ENCODE results near the gene RRP1B. TPM values are rescaled to one million over a fixed set of nuclear protein-coding genes. Genes with fewer than 3 reads are reported as not detected.

RRP1B gene
- total RNA-seq, 1 experiment from 2014 or later = 55.9 TPM

DNA sequence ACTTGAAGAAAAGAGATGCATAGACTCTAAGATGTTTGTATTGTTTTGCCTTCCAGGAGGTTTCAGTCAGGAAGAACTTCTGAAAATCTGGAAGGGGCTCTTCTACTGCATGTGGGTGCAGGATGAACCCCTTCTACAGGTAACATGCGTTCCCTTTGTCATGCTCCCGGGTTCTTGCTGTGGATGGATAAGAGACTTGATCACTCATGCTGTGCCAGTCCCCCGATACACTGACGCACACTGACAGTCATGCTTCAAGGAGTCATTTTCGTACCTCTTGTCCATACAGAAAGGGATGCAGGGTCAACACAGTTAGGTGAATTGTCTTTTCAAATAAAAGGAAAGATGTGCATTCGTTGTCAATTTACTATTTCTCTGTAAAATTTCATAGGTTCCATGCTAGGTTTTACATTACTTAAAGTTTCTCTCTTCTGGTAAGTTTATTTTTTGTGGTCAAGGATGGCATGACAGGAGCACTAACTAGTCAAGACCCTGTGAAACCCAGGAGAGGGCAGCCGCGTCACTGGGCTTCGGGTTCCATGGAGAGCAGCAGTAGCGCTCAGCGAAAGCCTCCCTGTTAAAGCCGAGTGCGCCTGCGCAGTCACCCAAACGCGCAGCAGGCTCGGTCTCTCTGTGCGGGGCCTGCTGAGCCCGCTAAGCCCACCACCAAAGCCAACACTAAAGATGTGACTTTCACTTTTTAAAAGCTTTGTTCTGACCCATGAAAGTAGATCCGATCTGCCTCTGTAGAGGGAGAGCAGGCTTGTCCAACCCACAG lies 10.7 kb downstream of the RRP1B start:
- intact Hi-C loops (cut with micrococcal nuclease) = no loop called here
- Histone ChIP-seq H3K9me2 (ENCODE audit: insufficient read depth) (no peaks in the 10 kb centered on the region), H4K20me1 (ENCODE audit: insufficient read depth) (no peaks in the 10 kb centered on the region), H2AFZ (ENCODE audit: low read depth, low read length, poor library complexity, severe bottlenecking) (no peak overlapping the region), H3K4me1 (ENCODE audit: control insufficient read depth in 1 of 2, insufficient read depth in 2 of 2, low read length in 2 of 2) (no peaks in the 10 kb centered on the region), H3K9me3 (ENCODE audit: control insufficient read depth in 1 of 2, insufficient read depth in 1 of 2, low read depth in 1 of 2, low read length in 2 of 2) (no peaks in the 10 kb centered on the region; a peak in 1 of 4 replicates), H3K79me2 (ENCODE audit: insufficient read depth, low read length) (peaks cover 82% of the 10 kb centered on the region), H3K27ac (ENCODE audit: low read depth, low read length) (no peak overlapping the region), H3K4me3 (replicated peaks in 1 of 2; ENCODE audit: low read depth in 1 of 2, low read length in 2 of 2) (no peak overlapping the region), H3K4me2 (ENCODE audit: low read length) (no peak overlapping the region), H3K27me3 (ENCODE audit: insufficient read depth, low read length) (no peaks in the 10 kb centered on the region), H3K9ac (ENCODE audit: low read length) (no peak overlapping the region), H3K36me3 (ENCODE audit: control insufficient read depth in 1 of 2, insufficient read depth in 2 of 2, low read length in 2 of 2) (peaks cover 28 to 42% of the 10 kb centered on the region in 2 experiments)
- ChIA-PET POLR2A (no interaction called here), RAD21 (ENCODE audit: low non-redundant PET in 1 of 2, low total read pairs in 2 of 2, uncharacterized antibody in 2 of 2, unreplicated experiment in 2 of 2) (no interaction called here), CTCF (no interaction called here)
- BruUV-seq (replicated peaks) = no TSS peak
- DNase-seq (ENCODE audit: low read depth, low spot score) (no peak), ATAC-seq (no peak)
- TF ChIP-seq POLR2A (IDR thresholded peaks at IDR 0.05; ENCODE audit: borderline replicate concordance, extremely low read depth, insufficient read depth, insufficient read length) (no peak), SRF (IDR thresholded peaks at IDR 0.05; ENCODE audit: low read depth) (no peak), POLR2AphosphoS5 (IDR thresholded peaks at IDR 0.05; ENCODE audit: low read depth, low read length) (no peak), SP1 (IDR thresholded peaks at IDR 0.05; ENCODE audit: low read depth) (no peak), ELF1 (IDR thresholded peaks at IDR 0.05; ENCODE audit: borderline replicate concordance, low read depth) (no peak), CBX3 (IDR thresholded peaks at IDR 0.05; ENCODE audit: low read depth) (no peak), EGR1 (IDR thresholded peaks at IDR 0.05; ENCODE audit: low read depth) (no peak), JUND (IDR thresholded peaks at IDR 0.05) (no peak), TCF7L2 (IDR thresholded peaks at IDR 0.05; ENCODE audit: borderline replicate concordance, extremely low read depth, insufficient read depth, insufficient read length) (no peak), EZH2 (IDR thresholded peaks at IDR 0.05) (no peak), RAD21 (IDR thresholded peaks at IDR 0.05; ENCODE audit: low read depth) (no peak), CEBPB (IDR thresholded peaks at IDR 0.05; ENCODE audit: low read depth) (no peak), YY1 (IDR thresholded peaks at IDR 0.05; ENCODE audit: extremely low read depth, insufficient replicate concordance, low read depth, low read length) (no peak), SIN3A (IDR thresholded peaks at IDR 0.05; ENCODE audit: low read depth) (no peak), ZFX (IDR thresholded peaks at IDR 0.05) (no peak)
- TF ChIP-seq, protein P1, sequence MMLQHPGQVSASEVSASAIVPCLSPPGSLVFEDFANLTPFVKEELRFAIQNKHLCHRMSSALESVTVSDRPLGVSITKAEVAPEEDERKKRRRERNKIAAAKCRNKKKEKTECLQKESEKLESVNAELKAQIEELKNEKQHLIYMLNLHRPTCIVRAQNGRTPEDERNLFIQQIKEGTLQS (IDR thresholded peaks at IDR 0.05) = no peak
- TF ChIP-seq, protein P2, sequence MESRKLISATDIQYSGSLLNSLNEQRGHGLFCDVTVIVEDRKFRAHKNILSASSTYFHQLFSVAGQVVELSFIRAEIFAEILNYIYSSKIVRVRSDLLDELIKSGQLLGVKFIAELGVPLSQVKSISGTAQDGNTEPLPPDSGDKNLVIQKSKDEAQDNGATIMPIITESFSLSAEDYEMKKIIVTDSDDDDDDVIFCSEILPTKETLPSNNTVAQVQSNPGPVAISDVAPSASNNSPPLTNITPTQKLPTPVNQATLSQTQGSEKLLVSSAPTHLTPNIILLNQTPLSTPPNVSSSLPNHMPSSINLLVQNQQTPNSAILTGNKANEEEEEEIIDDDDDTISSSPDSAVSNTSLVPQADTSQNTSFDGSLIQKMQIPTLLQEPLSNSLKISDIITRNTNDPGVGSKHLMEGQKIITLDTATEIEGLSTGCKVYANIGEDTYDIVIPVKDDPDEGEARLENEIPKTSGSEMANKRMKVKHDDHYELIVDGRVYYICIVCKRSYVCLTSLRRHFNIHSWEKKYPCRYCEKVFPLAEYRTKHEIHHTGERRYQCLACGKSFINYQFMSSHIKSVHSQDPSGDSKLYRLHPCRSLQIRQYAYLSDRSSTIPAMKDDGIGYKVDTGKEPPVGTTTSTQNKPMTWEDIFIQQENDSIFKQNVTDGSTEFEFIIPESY (IDR thresholded peaks at IDR 0.05; ENCODE audit: extremely low read depth, insufficient replicate concordance, low read length) = no peak
- TF ChIP-seq, protein P3, sequence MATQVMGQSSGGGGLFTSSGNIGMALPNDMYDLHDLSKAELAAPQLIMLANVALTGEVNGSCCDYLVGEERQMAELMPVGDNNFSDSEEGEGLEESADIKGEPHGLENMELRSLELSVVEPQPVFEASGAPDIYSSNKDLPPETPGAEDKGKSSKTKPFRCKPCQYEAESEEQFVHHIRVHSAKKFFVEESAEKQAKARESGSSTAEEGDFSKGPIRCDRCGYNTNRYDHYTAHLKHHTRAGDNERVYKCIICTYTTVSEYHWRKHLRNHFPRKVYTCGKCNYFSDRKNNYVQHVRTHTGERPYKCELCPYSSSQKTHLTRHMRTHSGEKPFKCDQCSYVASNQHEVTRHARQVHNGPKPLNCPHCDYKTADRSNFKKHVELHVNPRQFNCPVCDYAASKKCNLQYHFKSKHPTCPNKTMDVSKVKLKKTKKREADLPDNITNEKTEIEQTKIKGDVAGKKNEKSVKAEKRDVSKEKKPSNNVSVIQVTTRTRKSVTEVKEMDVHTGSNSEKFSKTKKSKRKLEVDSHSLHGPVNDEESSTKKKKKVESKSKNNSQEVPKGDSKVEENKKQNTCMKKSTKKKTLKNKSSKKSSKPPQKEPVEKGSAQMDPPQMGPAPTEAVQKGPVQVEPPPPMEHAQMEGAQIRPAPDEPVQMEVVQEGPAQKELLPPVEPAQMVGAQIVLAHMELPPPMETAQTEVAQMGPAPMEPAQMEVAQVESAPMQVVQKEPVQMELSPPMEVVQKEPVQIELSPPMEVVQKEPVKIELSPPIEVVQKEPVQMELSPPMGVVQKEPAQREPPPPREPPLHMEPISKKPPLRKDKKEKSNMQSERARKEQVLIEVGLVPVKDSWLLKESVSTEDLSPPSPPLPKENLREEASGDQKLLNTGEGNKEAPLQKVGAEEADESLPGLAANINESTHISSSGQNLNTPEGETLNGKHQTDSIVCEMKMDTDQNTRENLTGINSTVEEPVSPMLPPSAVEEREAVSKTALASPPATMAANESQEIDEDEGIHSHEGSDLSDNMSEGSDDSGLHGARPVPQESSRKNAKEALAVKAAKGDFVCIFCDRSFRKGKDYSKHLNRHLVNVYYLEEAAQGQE (IDR thresholded peaks at IDR 0.05; ENCODE audit: low read depth) = no peak
- TF ChIP-seq, protein P4, sequence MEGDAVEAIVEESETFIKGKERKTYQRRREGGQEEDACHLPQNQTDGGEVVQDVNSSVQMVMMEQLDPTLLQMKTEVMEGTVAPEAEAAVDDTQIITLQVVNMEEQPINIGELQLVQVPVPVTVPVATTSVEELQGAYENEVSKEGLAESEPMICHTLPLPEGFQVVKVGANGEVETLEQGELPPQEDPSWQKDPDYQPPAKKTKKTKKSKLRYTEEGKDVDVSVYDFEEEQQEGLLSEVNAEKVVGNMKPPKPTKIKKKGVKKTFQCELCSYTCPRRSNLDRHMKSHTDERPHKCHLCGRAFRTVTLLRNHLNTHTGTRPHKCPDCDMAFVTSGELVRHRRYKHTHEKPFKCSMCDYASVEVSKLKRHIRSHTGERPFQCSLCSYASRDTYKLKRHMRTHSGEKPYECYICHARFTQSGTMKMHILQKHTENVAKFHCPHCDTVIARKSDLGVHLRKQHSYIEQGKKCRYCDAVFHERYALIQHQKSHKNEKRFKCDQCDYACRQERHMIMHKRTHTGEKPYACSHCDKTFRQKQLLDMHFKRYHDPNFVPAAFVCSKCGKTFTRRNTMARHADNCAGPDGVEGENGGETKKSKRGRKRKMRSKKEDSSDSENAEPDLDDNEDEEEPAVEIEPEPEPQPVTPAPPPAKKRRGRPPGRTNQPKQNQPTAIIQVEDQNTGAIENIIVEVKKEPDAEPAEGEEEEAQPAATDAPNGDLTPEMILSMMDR (IDR thresholded peaks at IDR 0.05 in 2 of 3, conservative IDR thresholded peaks at IDR 0.05 in 1 of 3; ENCODE audit: borderline replicate concordance in 1 of 3, insufficient read depth in 1 of 3, low read depth in 2 of 3, low read length in 2 of 3) = no peak
- TF ChIP-seq, protein P5, sequence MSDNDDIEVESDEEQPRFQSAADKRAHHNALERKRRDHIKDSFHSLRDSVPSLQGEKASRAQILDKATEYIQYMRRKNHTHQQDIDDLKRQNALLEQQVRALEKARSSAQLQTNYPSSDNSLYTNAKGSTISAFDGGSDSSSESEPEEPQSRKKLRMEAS (IDR thresholded peaks at IDR 0.05) = no peak
